Endothelial cell (in vitro differentiated cells): ENCODE measurements around the gene ZNF521. TPM values are rescaled to one million over a fixed set of nuclear protein-coding genes. Genes with fewer than 3 reads are reported as not detected.

Experiments
- DNase-seq: peaks from one replicate; pipeline ENCODE4 v3.0.0; 2021; ENCODE audit warnings: low spot score
- H3K27ac Mint-ChIP-seq: one replicate; pipeline ENCODE4 v1.8.0; 2021; ENCODE audit warnings: mixed read lengths, inconsistent platforms; ENCODE audit not compliant: unreplicated experiment
- H3K27me3 Mint-ChIP-seq: one replicate; pipeline ENCODE4 v1.8.0; 2021; ENCODE audit warnings: mild to moderate bottlenecking, moderate library complexity, mixed read lengths, inconsistent platforms; ENCODE audit not compliant: unreplicated experiment
- H3K36me3 Mint-ChIP-seq: one replicate; pipeline ENCODE4 v1.8.0; 2021; ENCODE audit warnings: mild to moderate bottlenecking, low read depth, mixed read lengths, inconsistent platforms; ENCODE audit not compliant: unreplicated experiment
- H3K4me1 Mint-ChIP-seq: one replicate; pipeline ENCODE4 v1.8.0; 2021; ENCODE audit warnings: mild to moderate bottlenecking, mixed read lengths, inconsistent platforms; ENCODE audit not compliant: unreplicated experiment
- H3K4me3 Mint-ChIP-seq: one replicate; pipeline ENCODE4 v1.8.0; 2021; ENCODE audit warnings: mild to moderate bottlenecking, mixed read lengths, inconsistent platforms; ENCODE audit not compliant: unreplicated experiment
- H3K9me3 Mint-ChIP-seq: one replicate; pipeline ENCODE4 v1.8.0; 2021; ENCODE audit warnings: mixed read lengths, inconsistent platforms; ENCODE audit not compliant: unreplicated experiment
- CTCF ChIP-seq: fragments of 200-600 bp; sonication (generic); IDR thresholded peaks from one replicate; pipeline ENCODE4 v1.5.0; 2021; ENCODE audit warnings: antibody characterized with exemption; ENCODE audit not compliant: unreplicated experiment
- total RNA-seq: library from RNA; stranded (reverse); fragmentation: NEBNext Ultra II Directional; extraction: Animal tissue kit (Norgen Biotek cat#: 25700); gene quantifications from one replicate; pipeline ENCODE4 v1.2.1, GENCODE V29; 2021; ENCODE audit not compliant: unreplicated experiment

The ZNF521 gene
- total RNA-seq, 1 donor from 2014 or later = 238 TPM

DNA sequence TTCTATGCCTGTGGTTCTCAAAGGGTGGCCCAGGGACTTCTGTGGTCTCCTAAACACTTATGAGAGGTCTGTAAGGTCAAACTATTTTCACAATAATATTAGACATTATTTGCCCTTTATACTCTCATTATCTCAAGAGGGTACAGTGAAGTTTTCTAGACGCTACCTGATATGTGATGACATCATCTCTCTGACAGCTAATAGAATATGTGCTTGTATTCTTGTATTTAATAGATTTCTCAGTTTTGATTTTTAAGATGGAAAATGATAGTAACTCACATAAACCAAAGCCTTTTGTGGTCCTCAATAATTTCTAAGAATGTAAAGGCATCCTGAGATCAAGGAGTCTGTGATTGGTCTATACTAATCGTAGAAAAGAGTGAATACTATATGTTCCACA is 265.1 kb downstream of the ZNF521 start:
- H3K4me1 Mint-ChIP-seq = no peaks in the 10 kb centered on the region
- H3K36me3 Mint-ChIP-seq = peaks cover 29% of the 10 kb centered on the region
- TF ChIP-seq CTCF = no peak
- no peak overlapping the region for H3K4me3 Mint-ChIP-seq
- no peak overlapping the region for H3K27ac Mint-ChIP-seq
- DNase-seq = no peak
- no peaks in the 10 kb centered on the region for H3K9me3 Mint-ChIP-seq
- H3K27me3 Mint-ChIP-seq = peaks cover 2% of the 10 kb centered on the region

DNA sequence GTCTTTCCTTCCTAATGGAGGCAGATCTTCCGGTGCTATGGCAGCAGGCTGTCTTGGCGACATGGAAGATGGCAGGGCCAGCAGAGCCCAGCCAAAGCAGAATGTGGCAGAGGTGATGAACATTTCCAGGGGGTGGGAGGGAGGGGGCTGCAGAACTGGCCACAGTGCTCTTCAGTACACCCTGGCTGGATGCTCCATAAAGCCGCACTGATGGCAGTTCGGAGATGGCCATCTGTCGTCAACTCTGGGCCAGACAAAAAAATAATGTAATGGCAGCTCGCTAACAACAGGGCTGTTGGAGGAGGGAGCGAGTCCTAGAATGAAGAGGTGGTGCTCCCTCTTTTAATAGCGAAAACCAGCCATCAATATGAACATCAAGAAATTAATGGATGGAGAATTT is 271.0 kb downstream of the ZNF521 start:
- H3K27ac Mint-ChIP-seq = no peak overlapping the region
- H3K27me3 Mint-ChIP-seq = peaks cover 8% of the 10 kb centered on the region
- no peak overlapping the region for H3K4me3 Mint-ChIP-seq
- no peaks in the 10 kb centered on the region for H3K9me3 Mint-ChIP-seq
- H3K4me1 Mint-ChIP-seq = peaks cover 21% of the 10 kb centered on the region
- peaks cover 29% of the 10 kb centered on the region for H3K36me3 Mint-ChIP-seq
- no peak for TF ChIP-seq CTCF
- DNase-seq = no peak

DNA sequence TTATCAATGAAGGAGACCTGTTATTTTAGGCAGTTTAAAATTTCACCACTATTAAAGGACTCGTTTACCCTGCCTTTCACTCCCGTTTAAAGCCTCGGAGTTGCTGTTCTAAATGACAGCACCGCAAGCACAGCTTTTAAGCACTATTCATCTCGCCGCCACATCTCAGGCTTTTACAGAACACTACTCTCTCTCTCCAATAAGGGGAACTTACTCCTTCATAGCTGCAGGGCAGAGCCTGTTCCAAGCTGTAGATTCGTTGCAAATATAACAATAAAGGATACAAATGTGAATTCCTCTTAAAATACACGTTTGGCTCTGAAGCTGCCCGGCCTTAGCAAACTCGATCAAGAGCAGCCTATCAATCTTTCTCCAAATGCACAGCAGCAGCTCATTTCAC is 271.8 kb downstream of the ZNF521 start:
- no peak for TF ChIP-seq CTCF
- Mint-ChIP-seq H3K27me3 (peaks cover 8% of the 10 kb centered on the region), H3K4me1 (peaks cover 27% of the 10 kb centered on the region), H3K9me3 (no peaks in the 10 kb centered on the region), H3K4me3 (no peak overlapping the region), H3K27ac (no peak overlapping the region), H3K36me3 (peaks cover 29% of the 10 kb centered on the region)
- DNase-seq = no peak

DNA sequence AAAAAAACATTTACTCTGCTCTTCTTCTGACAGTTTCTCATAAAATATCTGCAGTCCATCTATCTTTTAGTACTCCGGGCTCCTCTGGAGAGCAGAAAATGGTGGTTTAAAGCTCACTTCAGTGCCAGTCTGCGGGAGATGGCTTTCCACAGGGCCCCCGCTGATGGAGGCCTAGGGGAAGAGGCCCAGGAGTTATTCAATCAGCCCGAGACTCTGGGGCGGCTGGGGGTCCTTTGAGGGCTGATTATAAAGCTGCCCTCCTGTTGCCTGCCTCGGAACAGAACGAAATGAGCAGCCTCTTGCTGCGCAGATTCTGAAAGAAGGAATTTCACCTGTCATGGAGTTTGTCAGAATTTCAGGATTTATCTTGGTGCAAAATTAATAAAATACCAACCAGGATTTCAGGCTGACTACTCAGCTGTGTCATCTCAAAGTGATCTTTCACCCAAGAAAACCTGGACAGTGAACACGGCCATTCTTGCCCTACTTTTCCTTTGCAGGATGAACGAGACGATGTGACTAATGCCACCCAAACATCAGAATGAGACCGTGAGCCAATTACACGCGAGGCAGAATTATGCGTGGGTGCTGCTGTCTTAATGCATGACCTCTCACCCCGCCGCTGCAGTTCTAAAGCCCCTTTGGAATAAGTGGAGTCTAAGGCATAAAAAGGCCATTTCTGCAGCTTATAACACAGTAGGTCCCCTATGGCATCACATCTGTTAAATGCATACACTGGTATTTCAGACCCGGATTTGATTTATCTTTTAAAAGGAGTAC is 273.8 kb downstream of the ZNF521 start:
- Mint-ChIP-seq H3K4me3 (no peak overlapping the region), H3K27me3 (peaks cover 8% of the 10 kb centered on the region), H3K36me3 (peaks cover 34% of the 10 kb centered on the region), H3K27ac (peak overlapping the region; percentile 25), H3K4me1 (peaks cover 27% of the 10 kb centered on the region), H3K9me3 (no peaks in the 10 kb centered on the region)
- DNase-seq = no peak
- no peak for TF ChIP-seq CTCF
